ENCODE results near the gene MGAT2.

DNA sequence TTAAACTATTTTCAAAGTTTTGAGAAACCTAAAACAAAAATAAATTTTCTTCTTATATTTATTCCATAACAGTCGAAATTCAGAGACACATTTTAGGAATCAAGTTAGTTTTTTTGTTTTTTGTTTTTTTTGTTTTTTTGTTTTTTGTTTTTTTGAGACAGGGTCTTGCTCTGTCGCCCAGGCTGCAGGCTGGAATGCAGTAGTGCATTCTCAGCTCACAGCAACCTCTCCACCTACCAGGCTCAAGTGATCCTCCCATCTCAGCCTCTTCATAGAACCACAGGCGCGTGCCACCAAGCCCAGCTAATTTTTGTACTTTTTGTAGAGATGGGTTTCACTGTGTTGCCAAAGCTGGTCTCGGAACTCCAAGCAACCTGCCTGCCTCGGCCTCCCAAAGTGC, 32.9 kb downstream of the MGAT2 start:
- TF ChIP-seq POLR2AphosphoS5 (IDR thresholded peaks at IDR 0.05; ENCODE audit: borderline replicate concordance, low read depth, low read length) (no peak), FOXP2 (optimal IDR thresholded peaks at IDR 0.05; ENCODE audit: control extremely low read depth, extremely low read length, insufficient read depth) (no peak)
